Activated naive CD4-positive, alpha-beta T cell treated with anti-CD3 and anti-CD28 coated beads, Interleukin-2, amount 50 U/mL, for 72 hours (primary cell): ENCODE results near the gene UNC45A. TPM values are rescaled to one million over a fixed set of nuclear protein-coding genes. Genes with fewer than 3 reads are reported as not detected.

ENCODE experiments used
- ATAC-seq, 2 donors: fragments of 150-1000 bp; cut with Tn5 transposase; 2 replicates each; pipeline ENCODE4 v1.10.0; 2021; ENCODE audit warnings: mild to moderate bottlenecking in 2 of 2, moderate library complexity in 2 of 2
- DNase-seq, 2 donors: peaks; one replicate each; pipeline ENCODE4 v3.0.0; 2021 to 2022; ENCODE audit warnings: low spot score in 2 of 2
- H3K27ac Mint-ChIP-seq, 2 donors: one replicate each; pipeline ENCODE4 v1.8.0; 2022; ENCODE audit warnings: mild to moderate bottlenecking in 2 of 2, mixed read lengths in 2 of 2
- H3K36me3 Mint-ChIP-seq, 2 donors: one replicate each; pipeline ENCODE4 v1.8.0; 2022; ENCODE audit warnings: mixed read lengths in 2 of 2
- H3K9me3 Mint-ChIP-seq, 2 donors: one replicate each; pipeline ENCODE4 v1.8.0; 2022; ENCODE audit warnings: mixed read lengths in 2 of 2
- total RNA-seq, 2 donors: library from RNA; stranded (reverse); gene quantifications; one replicate each; pipeline ENCODE4 v1.2.3, GENCODE V29; 2022

The UNC45A gene
- total RNA-seq, 2 donors from 2014 or later = 75.5 to 112 TPM

DNA sequence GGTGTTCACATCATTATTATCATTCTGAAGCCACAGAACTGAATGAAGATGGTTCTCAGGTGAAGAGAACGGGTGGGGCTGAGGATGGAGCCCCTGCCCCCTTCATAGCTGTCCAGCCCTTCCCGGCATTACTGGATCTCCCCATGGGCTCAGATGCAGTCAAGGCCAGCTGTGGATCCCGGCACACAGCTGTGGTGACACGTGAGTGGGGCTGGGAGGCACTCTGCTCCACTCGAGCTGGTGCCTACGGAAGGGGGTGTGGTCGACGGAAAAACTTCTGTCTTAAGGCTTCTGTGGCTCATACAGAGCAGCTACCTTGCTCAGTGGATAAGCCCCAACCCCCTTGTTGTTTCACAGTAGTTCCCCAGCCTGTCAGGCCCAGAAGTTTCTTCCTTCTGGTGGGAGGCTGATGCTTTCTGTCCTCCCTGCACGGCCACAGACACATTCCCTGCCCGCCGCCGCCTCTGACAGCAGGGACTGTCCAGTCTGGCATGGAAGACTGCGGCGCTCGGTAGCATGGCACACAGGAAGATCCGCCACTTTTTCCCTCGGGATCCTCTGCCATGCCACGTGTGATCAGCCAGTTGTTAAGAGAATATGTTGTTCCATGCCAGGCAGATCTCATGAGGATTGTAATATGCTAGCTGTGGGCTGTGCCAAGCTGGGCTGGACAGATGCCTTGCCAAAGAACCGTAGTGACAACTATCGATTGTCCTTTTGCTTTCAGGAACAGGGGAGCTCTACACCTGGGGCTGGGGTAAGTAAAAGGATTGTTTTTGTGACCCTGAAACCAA, 25.4 kb downstream of the UNC45A start:
- Mint-ChIP-seq H3K36me3 (peaks cover 11 to 33% of the 10 kb centered on the region in 2 donors), H3K9me3 (no peaks in the 10 kb centered on the region), H3K27ac (peak overlapping the region in 1 of 2 donors; percentile 80)
- DNase-seq (no peak), ATAC-seq (no peak)

DNA sequence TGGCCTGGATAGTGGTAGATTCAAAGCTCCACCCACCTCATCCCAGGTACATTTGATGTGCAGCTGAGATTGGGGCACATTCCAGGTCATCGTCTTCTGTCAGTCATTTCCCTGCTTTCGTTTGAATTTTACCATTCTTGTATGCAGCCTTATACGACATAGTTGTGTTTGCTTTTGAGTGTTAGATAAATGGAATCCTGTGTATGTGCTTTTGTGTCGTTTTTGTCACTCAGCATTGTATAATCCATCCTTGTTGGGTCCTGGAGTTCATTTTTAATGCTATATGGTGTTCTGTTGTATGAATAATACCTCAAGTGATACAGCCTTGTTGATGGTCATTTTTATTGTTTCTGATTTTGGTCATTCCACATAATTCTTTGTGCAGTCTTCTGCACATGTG, 26.9 kb downstream of the UNC45A start:
- no peak for ATAC-seq
- Mint-ChIP-seq H3K36me3 (peaks cover 18 to 26% of the 10 kb centered on the region in 2 donors), H3K27ac (no peak overlapping the region), H3K9me3 (no peaks in the 10 kb centered on the region)
- no peak for DNase-seq

DNA sequence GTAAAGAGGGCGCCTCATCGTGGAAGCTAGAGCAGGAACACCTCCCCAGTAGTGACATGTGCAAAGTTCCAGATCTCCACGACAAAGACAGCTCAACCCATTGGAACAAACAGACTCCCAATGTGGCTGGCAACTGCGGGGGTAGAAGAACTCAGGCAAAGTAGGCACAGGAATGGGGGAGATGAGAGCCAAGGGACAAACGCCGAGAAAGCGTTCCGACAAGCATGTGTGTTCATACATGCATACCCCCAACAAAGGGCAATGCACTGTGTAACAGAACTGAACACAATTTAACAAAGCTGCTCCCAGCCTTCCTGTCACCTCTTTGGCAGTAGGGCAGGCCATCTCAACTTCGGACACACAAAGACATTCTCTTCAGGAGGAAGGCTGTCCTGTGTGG, 31.2 kb downstream of the UNC45A start:
- no peak overlapping the region for H3K27ac Mint-ChIP-seq
- peaks cover 12 to 34% of the 10 kb centered on the region in 2 donors for H3K36me3 Mint-ChIP-seq
- H3K9me3 Mint-ChIP-seq = no peaks in the 10 kb centered on the region
- no peak for ATAC-seq
- no peak for DNase-seq

DNA sequence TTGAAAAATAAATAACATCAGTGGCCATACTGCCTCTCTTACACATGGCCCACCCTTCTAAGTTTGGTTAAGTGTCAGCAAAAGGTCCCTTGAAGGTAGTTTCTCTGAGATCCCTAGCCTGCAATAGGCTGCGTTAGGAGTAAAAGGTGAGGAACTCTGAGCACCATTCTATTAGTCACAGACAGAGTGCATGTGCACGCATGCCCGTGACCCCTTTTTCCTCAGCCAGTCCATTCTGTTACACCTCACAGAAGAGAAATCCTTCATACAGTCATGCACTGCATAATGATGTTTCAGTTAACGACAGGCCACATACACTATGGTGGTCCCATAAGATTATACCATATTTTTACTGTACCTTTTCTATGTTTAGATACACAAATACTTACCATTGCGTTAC, 32.1 kb downstream of the UNC45A start:
- DNase-seq (no peak), ATAC-seq (peak in 1 of 2 donors; percentile 4)
- Mint-ChIP-seq H3K9me3 (no peaks in the 10 kb centered on the region), H3K36me3 (peaks cover 9 to 32% of the 10 kb centered on the region in 2 donors), H3K27ac (no peak overlapping the region)

DNA sequence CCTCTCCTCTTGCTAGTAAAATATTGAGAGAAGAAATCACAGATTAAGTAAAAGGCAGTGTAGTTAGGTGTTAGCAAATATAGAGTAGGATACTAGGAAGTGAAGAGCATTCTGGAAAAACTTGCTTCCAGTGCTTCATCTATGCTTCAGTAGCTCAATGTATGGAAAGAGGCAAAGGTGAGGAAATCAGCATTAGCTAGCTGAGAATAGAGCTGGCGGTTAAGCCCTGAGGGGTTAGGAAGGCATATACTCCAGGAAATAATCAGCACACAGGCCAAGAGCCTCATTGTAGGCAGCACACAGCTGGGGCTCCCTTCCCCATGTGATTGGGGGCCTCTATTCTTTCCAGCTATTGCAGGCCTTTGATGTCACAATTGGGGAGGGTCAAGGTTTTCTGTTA, 33.3 kb downstream of the UNC45A start:
- DNase-seq (no peak), ATAC-seq (no peak)
- H3K27ac Mint-ChIP-seq = peak overlapping the region; percentile 1 to 55
- peaks cover 8 to 35% of the 10 kb centered on the region in 2 donors for H3K36me3 Mint-ChIP-seq
- H3K9me3 Mint-ChIP-seq = no peaks in the 10 kb centered on the region

DNA sequence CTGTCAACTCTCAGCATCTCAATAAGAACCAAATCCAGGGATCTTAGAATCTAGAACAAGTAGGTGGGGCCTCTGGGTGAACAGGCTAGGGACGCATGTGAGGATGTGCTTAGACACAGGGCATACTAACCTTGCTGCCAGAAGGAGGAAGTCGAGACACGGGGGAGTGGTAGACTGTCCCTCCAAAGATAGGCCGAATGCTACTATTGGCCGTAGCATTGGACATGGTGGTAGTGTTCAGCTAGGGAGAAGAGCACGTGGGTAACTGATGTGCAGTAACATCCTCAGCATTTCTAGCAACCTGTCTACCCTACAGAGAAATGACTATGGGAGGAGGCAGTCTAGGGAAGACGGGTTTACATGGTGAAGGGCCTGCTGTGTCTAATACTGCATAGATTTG, 35.2 kb downstream of the UNC45A start:
- Mint-ChIP-seq H3K9me3 (no peaks in the 10 kb centered on the region), H3K27ac (no peak overlapping the region), H3K36me3 (peaks cover 18 to 53% of the 10 kb centered on the region in 2 donors)
- ATAC-seq (no peak), DNase-seq (no peak)

DNA sequence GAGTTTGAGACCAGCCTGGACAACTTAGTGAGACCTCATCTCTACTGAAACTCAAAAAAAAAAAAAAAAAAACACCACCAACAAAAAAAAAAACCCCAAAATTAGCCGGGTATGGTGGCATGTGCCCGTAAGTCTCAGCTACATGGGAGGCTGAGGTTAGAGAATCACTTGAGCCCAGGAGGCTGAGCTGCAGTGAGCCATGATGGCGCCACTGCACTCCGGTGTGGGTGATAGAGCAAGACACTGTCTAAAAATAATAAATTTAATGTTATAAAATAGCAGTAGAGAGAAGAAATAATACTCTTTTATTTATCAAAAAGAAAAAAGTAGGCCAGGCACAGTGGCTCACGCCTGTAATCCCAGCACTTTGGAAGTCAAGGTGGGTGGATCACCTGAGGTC, 37.0 kb downstream of the UNC45A start:
- Mint-ChIP-seq H3K36me3 (peaks cover 23 to 50% of the 10 kb centered on the region in 2 donors), H3K27ac (no peak overlapping the region), H3K9me3 (no peaks in the 10 kb centered on the region)
- DNase-seq (no peak), ATAC-seq (no peak)

DNA sequence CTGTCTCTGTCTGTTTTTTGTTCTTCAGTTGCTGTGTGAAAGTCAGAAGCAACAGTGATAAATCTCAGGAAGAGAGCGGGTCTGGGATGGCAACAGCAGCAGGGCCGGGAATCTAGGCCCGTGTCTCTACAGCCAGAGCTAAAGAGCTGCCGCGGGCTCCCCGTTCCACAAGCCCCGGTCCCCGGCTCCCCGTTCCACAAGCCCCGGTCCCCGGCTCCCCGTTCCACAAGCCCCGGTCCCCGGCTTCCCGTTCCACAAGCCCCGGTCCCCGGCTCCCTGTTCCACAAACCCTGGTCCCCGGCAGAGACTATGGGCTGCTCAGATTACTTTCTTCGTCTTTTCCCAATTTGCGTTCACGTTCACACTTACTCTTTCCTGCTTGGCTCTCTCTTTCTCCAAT, 39.1 kb downstream of the UNC45A start:
- Mint-ChIP-seq H3K9me3 (no peaks in the 10 kb centered on the region), H3K27ac (no peak overlapping the region), H3K36me3 (peaks cover 34 to 46% of the 10 kb centered on the region in 2 donors)
- DNase-seq (no peak), ATAC-seq (no peak)

DNA sequence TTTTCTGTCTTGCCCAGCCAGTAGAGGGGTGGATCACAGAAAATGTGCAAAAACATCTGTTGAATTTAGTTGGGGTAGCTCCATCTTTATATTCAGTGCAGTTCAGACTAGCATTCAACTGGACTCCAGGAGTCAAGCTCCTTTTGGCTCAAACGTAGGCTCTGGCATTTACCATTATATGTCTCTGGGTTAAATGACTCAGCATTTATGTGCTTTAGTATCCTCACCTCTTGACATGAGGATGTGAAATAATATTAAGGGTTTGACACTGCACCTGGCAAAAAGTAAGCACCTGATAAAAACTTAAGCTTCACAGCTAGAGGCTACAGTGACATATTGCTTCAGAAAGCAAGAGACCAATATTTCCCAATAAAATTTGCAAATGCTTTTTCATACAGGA, 44.5 kb downstream of the UNC45A start:
- H3K36me3 Mint-ChIP-seq = peaks cover 58 to 64% of the 10 kb centered on the region in 2 donors
- DNase-seq (no peak), ATAC-seq (no peak)
- no peaks in the 10 kb centered on the region for H3K9me3 Mint-ChIP-seq
- H3K27ac Mint-ChIP-seq = no peak overlapping the region

DNA sequence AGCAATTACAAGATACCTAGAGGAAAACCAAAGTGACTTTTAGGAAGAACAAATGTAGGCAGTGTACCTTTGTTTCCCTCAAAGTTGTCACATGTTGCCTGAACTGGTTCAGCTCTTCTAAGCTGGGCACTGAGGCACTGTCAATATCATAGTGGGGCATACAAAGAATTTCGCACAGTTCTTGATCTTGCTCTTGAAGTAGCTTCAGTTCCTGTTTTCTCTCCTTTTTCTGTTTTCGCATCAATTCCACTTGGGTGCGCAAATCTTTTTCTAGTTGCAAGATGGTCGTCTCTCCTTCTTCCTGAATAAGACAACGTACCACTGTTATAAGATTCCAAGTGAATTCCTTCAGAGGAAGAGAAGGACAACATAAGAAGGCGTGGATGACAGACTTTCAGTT, 46.6 kb downstream of the UNC45A start:
- Mint-ChIP-seq H3K27ac (no peak overlapping the region), H3K9me3 (no peaks in the 10 kb centered on the region), H3K36me3 (peaks cover 52 to 58% of the 10 kb centered on the region in 2 donors)
- ATAC-seq (no peak), DNase-seq (no peak)

DNA sequence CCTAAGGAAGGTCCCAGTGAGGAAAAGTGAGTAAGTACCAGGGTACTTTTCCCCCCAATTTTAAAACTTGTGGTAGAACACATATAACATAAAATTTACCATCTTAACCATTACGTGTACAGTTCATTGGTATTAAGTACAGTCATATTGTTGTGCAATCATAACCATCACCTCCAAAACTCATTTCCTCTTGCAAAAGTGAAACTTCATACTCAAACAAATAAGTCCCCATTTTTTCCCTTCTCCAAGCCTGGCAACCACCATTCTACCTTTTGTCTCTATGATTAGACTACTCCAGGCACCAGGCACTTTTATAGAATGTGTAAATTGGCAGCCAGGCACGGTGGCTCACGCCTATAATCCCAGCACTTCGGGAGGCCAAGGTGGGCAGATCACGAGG, 47.0 kb downstream of the UNC45A start:
- ATAC-seq (peak; percentile 32 to 64), DNase-seq (no peak)
- Mint-ChIP-seq H3K27ac (no peak overlapping the region), H3K9me3 (no peaks in the 10 kb centered on the region), H3K36me3 (peaks cover 52 to 58% of the 10 kb centered on the region in 2 donors)

DNA sequence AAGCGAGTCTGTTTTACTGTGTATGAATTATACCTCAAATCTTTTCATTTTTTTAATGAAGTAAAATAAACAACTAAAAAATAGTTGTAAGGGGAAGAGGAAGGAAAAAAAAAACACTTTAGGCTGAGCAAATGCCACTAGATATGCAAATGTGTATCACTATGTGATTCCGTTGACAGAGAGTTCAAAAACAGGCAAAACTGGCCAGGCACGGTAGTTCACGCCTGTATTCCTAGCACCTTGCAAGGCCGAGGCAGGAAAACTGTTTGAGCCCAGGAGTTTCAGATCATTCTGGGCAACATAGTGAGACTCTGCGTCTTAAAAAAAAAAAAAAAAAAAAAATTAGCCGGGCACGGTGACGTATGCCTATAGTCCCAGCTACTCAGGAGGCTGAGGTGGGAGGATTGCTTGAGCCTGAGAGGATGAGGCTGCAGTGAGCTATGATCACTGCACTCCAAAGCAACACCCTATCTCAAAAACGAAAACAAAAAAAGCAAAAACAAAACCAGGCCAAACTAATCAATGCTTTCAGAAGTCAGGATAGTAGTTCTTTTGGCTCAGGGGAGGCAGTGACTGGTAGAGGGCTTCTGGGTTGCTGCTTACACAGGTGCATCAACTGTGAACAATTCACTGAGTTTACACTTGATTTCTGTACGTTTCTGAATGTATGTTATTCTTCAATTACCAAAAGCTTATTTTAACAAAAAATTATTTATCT, 51.9 kb downstream of the UNC45A start:
- ATAC-seq = no peak
- Mint-ChIP-seq H3K36me3 (peaks cover 28 to 39% of the 10 kb centered on the region in 2 donors), H3K27ac (no peak overlapping the region), H3K9me3 (no peaks in the 10 kb centered on the region)
- DNase-seq = no peak

DNA sequence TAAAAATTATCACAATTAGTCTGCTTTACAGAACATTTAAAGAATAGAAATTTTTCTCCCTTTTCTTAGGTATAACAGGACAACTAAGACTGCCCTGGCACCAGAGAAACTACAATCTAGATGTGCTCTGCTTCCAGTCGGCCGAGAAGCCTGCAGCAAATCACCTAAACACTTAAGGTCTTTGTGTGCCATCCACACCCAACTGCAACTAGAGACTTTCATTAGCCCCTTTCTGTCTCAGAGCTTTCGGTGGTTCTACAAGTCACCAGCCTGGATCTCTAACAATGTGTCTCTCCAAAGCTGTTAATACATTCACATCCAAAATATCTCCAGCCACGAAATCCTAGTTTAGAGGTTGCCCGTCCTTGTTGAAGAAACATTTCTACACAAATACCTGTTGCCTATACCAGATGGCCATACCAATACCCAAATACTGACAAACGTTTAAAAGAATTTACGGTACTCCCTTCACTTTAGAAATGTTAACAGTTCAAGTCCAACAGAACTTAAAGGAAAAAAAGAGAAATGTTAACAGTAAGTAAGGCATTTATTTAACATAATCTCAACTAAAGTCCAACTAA, 52.6 kb downstream of the UNC45A start:
- Mint-ChIP-seq H3K27ac (no peak overlapping the region), H3K36me3 (peaks cover 22 to 39% of the 10 kb centered on the region in 2 donors), H3K9me3 (no peaks in the 10 kb centered on the region)
- DNase-seq = no peak
- ATAC-seq = no peak

DNA sequence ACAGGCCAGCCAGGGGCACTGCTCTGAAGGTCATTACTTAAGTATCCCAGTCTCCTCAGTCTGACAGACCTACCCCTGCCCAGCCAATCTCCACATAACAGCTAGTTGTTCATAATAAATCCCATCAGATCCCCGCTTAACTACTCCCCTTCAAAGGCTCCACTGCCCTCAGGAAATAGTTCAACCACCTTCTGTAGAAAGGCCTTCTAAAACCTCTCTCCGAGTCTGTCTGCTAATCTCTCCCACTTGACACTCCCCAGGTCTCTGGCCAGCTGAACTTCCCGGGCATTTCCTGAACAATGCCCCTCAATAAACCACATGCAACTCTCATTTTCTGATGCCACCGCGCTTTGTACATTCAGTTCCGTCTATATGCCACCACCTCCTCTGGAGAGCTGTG, 53.2 kb downstream of the UNC45A start:
- peaks cover 16 to 39% of the 10 kb centered on the region in 2 donors for H3K36me3 Mint-ChIP-seq
- no peak overlapping the region for H3K27ac Mint-ChIP-seq
- no peak for ATAC-seq
- no peaks in the 10 kb centered on the region for H3K9me3 Mint-ChIP-seq
- no peak for DNase-seq

DNA sequence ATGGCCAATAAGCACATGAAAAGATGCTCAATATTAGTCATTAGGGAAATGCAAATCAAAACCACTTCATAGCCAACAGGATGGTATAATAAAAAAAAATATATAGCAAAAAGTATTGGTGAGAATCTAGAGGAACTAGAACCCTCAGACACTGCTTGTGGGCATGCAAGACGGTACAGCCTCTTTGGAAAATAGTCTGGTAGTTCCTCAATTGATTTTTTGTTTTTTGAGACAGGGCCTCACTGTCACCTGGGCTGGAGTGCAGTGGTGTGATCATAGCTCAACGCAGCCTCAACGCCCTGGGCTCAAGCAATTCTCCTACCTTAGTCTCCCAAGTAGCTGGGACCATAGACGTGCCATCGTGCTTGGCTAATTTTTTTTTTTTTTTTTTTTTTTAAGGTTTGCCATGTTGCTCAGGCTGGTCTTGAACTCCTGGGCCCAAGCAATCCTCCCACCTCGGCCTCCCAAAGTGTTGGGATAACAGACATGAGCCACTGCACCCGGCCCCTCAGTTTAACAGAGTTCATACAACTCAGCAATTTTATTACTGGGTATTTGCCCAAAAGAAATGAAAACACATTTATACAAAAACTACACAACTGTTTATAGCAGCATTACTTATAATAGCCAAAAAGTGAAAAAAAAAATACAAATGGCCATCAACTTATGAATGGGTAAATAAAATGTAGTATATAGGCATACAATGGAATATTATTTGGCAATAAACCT, 54.1 kb downstream of the UNC45A start:
- H3K9me3 Mint-ChIP-seq = no peaks in the 10 kb centered on the region
- no peak for DNase-seq
- peak in 1 of 2 donors; percentile 17 for ATAC-seq
- peaks cover 13 to 37% of the 10 kb centered on the region in 2 donors for H3K36me3 Mint-ChIP-seq
- H3K27ac Mint-ChIP-seq = no peak overlapping the region

DNA sequence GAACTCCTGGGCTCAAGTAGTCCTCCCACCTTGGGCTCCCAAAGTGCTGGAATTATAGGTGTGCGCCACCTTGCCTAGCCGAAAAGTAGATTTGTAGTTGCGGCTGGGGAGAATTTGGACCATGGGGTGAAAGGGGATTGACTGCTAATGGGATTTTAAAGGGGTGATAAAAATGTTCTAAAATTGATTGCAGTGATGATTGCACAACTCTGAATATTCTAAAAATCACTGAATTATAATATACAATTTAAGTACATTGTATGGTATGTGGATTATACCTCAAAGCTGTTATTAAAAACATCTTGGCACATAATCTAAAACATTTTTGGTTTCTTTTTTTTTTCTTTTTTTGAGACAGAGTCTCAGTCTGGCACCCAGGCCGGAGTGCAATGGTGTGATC, 55.4 kb downstream of the UNC45A start:
- no peak for ATAC-seq
- Mint-ChIP-seq H3K9me3 (no peaks in the 10 kb centered on the region), H3K36me3 (peaks cover 10 to 34% of the 10 kb centered on the region in 2 donors), H3K27ac (no peak overlapping the region)
- DNase-seq = no peak
